Heart left ventricle (tissue), 13 donors: ENCODE data around the gene EXOC2.

Source experiments
- POLR2A ChIP-seq, 2 donors: fragments of 450-650 bp; IDR thresholded peaks; one replicate each; pipeline ENCODE4 v1.6.1; 2017; ENCODE audit warnings: antibody characterized with exemption in 2 of 2, mild to moderate bottlenecking in 2 of 2, moderate library complexity in 2 of 2
- TF ChIP-seq, protein P1 (sequence below), 12 donors: fragments of 200-600 bp; sonication (generic) in 4 of 12; IDR thresholded peaks; one replicate each; pipeline versions ENCODE4 v1.5.0 to v1.8.0; 2018 to 2022; ENCODE audit warnings: antibody characterized with exemption in 12 of 12, mild to moderate bottlenecking in 5 of 12
- donor health status: ischemic (EF 13 %, LVEDD 7.1; RV severe dilation, severe dysfunction).
- donor health status: DM: no; HTN: yes; CAD: no.
- donor health status: DM: no; HTN: no; CAD: no.
- donor health status: ischemic (EF 25% LVEDD 6.9; RV normal size, moderate dysfunction).
- donor health status: ischemic (EF 25% LVEDD 5.7; RV mildly dilated, moderate dysfunction).
- donor health status: ischemic (EF 35%, LVEDD 5.7; RV mildly dilated, moderate dysfunction).
- donor health status: nonischemic (EF 11% LVEDD 7.7; RV severe dilation, severe dysfunction).
- donor health status: DM: yes; HTN: yes; CAD: no.
- donor health status: PGD.
- donor health status: ischemic (EF 29% LVEDD 5.4; RV normal size, mild dysfunction).
- donor health status: nonischemic (EF 23%, LVEDD 6.1; RV moderate dilation, normal function).

DNA sequence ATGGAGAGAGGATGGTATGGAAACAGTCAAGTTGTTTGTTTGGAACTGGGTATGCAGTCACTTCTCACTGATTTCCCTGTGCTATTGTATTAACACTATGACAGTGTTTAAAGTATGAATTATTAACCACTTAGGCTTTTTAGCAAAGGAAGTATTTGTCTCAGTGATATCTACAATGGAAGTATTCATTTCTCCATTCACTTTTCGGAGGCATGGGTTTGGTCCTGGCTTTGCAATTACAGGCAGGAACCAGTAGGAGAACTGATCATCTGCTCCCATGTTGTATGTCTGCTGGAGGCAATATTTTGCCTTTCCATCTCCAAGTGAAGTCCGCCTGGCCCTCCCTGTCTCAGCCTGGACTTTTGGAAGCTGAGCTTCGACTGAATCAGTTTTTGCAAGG, 30.6 kb upstream of the EXOC2 start:
- TF ChIP-seq, protein P1, sequence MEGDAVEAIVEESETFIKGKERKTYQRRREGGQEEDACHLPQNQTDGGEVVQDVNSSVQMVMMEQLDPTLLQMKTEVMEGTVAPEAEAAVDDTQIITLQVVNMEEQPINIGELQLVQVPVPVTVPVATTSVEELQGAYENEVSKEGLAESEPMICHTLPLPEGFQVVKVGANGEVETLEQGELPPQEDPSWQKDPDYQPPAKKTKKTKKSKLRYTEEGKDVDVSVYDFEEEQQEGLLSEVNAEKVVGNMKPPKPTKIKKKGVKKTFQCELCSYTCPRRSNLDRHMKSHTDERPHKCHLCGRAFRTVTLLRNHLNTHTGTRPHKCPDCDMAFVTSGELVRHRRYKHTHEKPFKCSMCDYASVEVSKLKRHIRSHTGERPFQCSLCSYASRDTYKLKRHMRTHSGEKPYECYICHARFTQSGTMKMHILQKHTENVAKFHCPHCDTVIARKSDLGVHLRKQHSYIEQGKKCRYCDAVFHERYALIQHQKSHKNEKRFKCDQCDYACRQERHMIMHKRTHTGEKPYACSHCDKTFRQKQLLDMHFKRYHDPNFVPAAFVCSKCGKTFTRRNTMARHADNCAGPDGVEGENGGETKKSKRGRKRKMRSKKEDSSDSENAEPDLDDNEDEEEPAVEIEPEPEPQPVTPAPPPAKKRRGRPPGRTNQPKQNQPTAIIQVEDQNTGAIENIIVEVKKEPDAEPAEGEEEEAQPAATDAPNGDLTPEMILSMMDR (IDR thresholded peaks at IDR 0.05): no peak
- no peak for TF ChIP-seq POLR2A (IDR thresholded peaks at IDR 0.05)
